Stomach (tissue), 9 donors: ENCODE measurements around the gene NTN1. TPM values are rescaled to one million over a fixed set of nuclear protein-coding genes. Genes with fewer than 3 reads are reported as not detected.

Experiments used
- DNase-seq, 2 donors: peaks; one replicate each; pipeline versions ENCODE4 v3.0.0 to v3.0.0-alpha.2; 2013 to 2019
- H3K27ac ChIP-seq, 5 donors: fragments of 200-600 bp in 4 of 5; sonication (generic) in 4 of 5; one replicate each; pipeline ENCODE4 v1.5.1; 2013 to 2019; ENCODE audit warnings: mild to moderate bottlenecking in 1 of 5, moderate library complexity in 1 of 5
- H3K27me3 ChIP-seq, 3 donors: fragments of 200-600 bp; sonication (generic); one replicate each; pipeline ENCODE4 v1.5.1; 2017 to 2019; ENCODE audit warnings: mixed run types in 1 of 3
- H3K36me3 ChIP-seq, 4 donors: fragments of 200-600 bp; sonication (generic); 1 replicate in 3 of 4; 2 replicates in 1 of 4; pipeline ENCODE4 v1.5.1; 2016 to 2019
- H3K4me1 ChIP-seq, 4 donors: fragments of 200-600 bp; sonication (generic); one replicate each; pipeline ENCODE4 v1.5.1; 2016 to 2019
- H3K4me3 ChIP-seq, 4 donors: fragments of 200-600 bp; sonication (generic) in 3 of 4; one replicate each; pipeline ENCODE4 v1.5.1; 2016 to 2019; ENCODE audit warnings: mild to moderate bottlenecking in 1 of 4
- H3K9me3 ChIP-seq, 4 donors: fragments of 200-600 bp; sonication (generic); one replicate each; pipeline ENCODE4 v1.5.1; 2016 to 2019
- CTCF ChIP-seq, 7 experiments: fragments of 450-650 bp in 4 of 7; fragments of 200-600 bp in 3 of 7; sonication (generic) in 3 of 7; IDR thresholded peaks; one replicate each; pipeline ENCODE4 v1.5.1; 2016 to 2019; ENCODE audit warnings: antibody characterized with exemption in 7 of 7, control low read depth in 2 of 7, mild to moderate bottlenecking in 1 of 7
- EP300 ChIP-seq: sonication (generic); formaldehyde crosslinking; IDR thresholded peaks from one replicate; pipeline ENCODE4 v1.6.1; 2017; ENCODE audit warnings: antibody characterized with exemption
- POLR2A ChIP-seq, 4 donors: fragments of 450-650 bp; IDR thresholded peaks; one replicate each; pipeline ENCODE4 v1.6.1; 2016; ENCODE audit warnings: antibody characterized with exemption in 4 of 4, control low read depth in 2 of 4, mild to moderate bottlenecking in 1 of 4, moderate library complexity in 1 of 4
- POLR2AphosphoS5 ChIP-seq, 3 donors: sonication (generic); formaldehyde crosslinking; IDR thresholded peaks; one replicate each; pipeline ENCODE4 v1.6.1; 2016; ENCODE audit warnings: antibody characterized with exemption in 3 of 3
- WGBS, 5 donors: extraction: QIAGEN DNeasy Blood & Tissue Kit in 3 of 5; methylation state at CpG; one replicate each; pipeline versions ENCODE4 v1.1.5 to v1.1.7; 2013 to 2018; 5-methylcytosine and 5-hydroxymethylcytosine counted together
- intact Hi-C: fragments of 100-400 bp; cut with DNase I; formaldehyde crosslinking; loops from one replicate; pipeline ENCODE4 v1.15.1; 2023; ENCODE audit warnings: low total_unique reads
- polyA plus RNA-seq, 3 donors: library from polyadenylated mRNA; stranded (reverse); fragments of 200-250 nt; gene quantifications; one replicate each; pipeline ENCODE4 v1.2.3, GENCODE V29; 2013
- total RNA-seq, 5 donors: library from RNA; depleted of rRNA; stranded (reverse); fragments of >200 nt; gene quantifications; one replicate each; pipeline versions ENCODE4 v1.1.0 to v1.2.3, GENCODE V29; 2014 to 2016
- donor health status: healthy with polysubstance abuse.
- donor health status: Bipolar disorder and iron deficiency.
- donor health status: healthy.

The NTN1 gene
- total and polyA plus RNA-seq, 8 donors = 2.9 to 56.2 (median 9.0) TPM

DNA sequence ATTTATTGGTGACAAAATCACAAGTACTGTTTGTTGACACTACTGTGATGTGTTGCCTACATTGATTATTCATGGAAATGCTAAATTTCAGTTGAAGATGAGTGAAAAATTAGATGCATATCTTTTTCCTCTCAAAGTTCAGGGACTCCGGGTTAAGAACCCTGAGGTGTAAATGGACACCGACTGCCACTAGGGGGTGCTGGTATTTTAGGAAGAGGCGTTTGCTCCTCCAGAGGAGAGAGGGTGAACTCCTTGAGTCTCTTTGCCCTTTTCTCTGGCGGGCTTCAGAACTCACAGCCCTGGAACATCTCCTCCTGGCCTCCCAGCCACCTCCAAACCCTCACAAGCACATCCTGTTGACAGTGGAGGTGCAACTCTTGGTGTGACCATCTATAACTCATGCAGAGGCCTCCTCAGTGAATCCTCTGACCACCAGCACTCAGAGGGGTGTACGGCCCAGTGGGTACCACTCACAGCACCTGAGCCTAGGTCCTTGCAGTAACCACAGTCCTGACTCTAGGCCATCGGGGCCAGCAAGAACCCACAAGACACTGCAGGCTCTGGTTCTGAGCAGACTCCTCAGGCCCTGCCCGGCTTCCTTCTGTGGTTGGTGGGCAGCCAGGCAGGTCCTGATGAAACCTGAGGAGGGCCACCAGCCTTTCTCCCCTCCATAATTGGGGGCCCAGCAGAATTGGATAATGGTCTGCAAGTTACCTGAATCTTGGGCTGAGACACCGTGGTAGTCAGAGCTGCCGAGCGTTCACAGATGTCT lies 29.6 kb upstream of the NTN1 start:
- Histone ChIP-seq H3K9me3 (peaks cover 0 to 8% (median 0%) of the 10 kb centered on the region in 4 donors), H3K4me3 (no peak overlapping the region), H3K36me3 (no peaks in the 10 kb centered on the region), H3K27me3 (no peaks in the 10 kb centered on the region), H3K4me1 (no peaks in the 10 kb centered on the region), H3K27ac (no peak overlapping the region)
- intact Hi-C loops = loop anchor here (10.0 kb wide), 2 partner anchors 303 to 533 kb away; no protein-coding TSS in a partner anchor
- TF ChIP-seq EP300 (no peak), POLR2A (IDR thresholded peaks at IDR 0.05) (no peak), CTCF (IDR thresholded peaks at IDR 0.05) (peak in 5 of 7 experiments; percentile 53 to 88 (median 70)), POLR2AphosphoS5 (IDR thresholded peaks at IDR 0.05) (no peak)
- peak; percentile 70 to 86 for DNase-seq
- WGBS, 5 donors = 44 to 58% (median 57%) methylated on average over 8 to 10 of the region's 10 CpGs

DNA sequence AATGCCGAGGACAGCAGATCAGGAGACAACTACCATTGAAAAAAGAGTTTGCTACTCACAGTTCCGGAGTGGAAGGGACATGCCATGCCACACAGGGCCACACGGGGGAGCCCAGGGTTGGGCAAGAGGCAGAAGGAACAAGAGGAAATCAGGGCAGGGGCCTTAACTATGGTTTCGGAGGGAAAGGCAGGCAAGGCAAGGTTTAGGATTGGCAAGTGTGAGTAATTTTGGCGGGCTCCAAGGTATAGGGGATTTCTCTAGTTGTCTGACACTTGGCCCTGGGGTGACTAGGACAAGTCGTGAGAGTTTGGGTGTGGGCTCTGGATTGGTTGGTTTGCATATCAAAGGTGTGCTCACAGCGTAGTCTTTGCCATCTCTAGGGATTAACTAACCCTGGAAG lies 27.0 kb upstream of the NTN1 start:
- H3K4me3 ChIP-seq = no peak overlapping the region
- no peak overlapping the region for H3K27ac ChIP-seq
- DNase-seq = peak; percentile 68 to 78
- H3K36me3 ChIP-seq = no peaks in the 10 kb centered on the region
- peaks cover 0 to 5% (median 0%) of the 10 kb centered on the region in 4 donors for H3K4me1 ChIP-seq
- intact Hi-C loops = loop anchor here (10.0 kb wide), 2 partner anchors 300 to 530 kb away; no protein-coding TSS in a partner anchor
- peaks cover 0 to 7% (median 0%) of the 10 kb centered on the region in 3 donors for H3K27me3 ChIP-seq
- no peak for TF ChIP-seq EP300
- peak in 5 of 7 experiments; percentile 26 to 75 (median 64) for TF ChIP-seq CTCF (IDR thresholded peaks at IDR 0.05)
- 54 to 73% (median 66%) methylated on average over 7 of the region's 7 CpGs for WGBS, 5 donors
- peaks cover 0 to 8% (median 0%) of the 10 kb centered on the region in 4 donors for H3K9me3 ChIP-seq

- no peak overlapping the region for H3K4me3 ChIP-seq
Measured at GRCh38 chr17:8995711-8996110, 25.6 kb upstream of the NTN1 start.

More at GRCh38 chr17:8995711-8996110, 25.6 kb upstream of the NTN1 start:
- DNase-seq = no peak
- TF ChIP-seq EP300 = no peak
- TF ChIP-seq POLR2A (IDR thresholded peaks at IDR 0.05) = no peak
- no peak for TF ChIP-seq POLR2AphosphoS5 (IDR thresholded peaks at IDR 0.05)
- TF ChIP-seq CTCF (IDR thresholded peaks at IDR 0.05) = no peak
- WGBS, 5 donors = 74 to 80% (median 79%) methylated on average over 7 of the region's 7 CpGs
- intact Hi-C loops = loop anchor here (10.0 kb wide), 2 partner anchors 299 to 529 kb away; no protein-coding TSS in a partner anchor
- Histone ChIP-seq H3K9me3 (peaks cover 0 to 8% (median 0%) of the 10 kb centered on the region in 4 donors), H3K27ac (no peak overlapping the region), H3K36me3 (no peaks in the 10 kb centered on the region), H3K27me3 (peaks cover 0 to 12% (median 0%) of the 10 kb centered on the region in 3 donors), H3K4me1 (peaks cover 0 to 5% (median 0%) of the 10 kb centered on the region in 4 donors)
